ENCODE results near the gene KDM4C.
A peak's percentile ranks its signal among the peaks of the same experiment; 100 is the strongest.
"Not testable (repeated sequence)": the region's sequence is repeated elsewhere in the genome, so short reads cannot be mapped to it uniquely, and the experiment has no call there.

Gene KDM4C

GRCh38 chr9:7178729-7179128, 421.0 kb downstream of the KDM4C start:
- no peak for DNase-seq

GRCh38 chr9:7180247-7180646, 422.5 kb downstream of the KDM4C start:
- no peak for DNase-seq

- DNase-seq = not testable (repeated sequence)
Measured at GRCh38 chr9:7183139-7183538, 425.4 kb downstream of the KDM4C start.

GRCh38 chr9:7185612-7186011, 427.8 kb downstream of the KDM4C start:
- no peak for DNase-seq

GRCh38 chr9:7186175-7186574, 428.4 kb downstream of the KDM4C start:
- no peak for DNase-seq

- no peak for DNase-seq
Measured at GRCh38 chr9:7192266-7192665, 434.5 kb downstream of the KDM4C start.

- no peak for DNase-seq
Measured at GRCh38 chr9:7195526-7195925, 437.8 kb downstream of the KDM4C start.

- DNase-seq = no peak
Measured at GRCh38 chr9:7196467-7196866, 438.7 kb downstream of the KDM4C start.

GRCh38 chr9:7201196-7201595, 443.4 kb downstream of the KDM4C start:
- DNase-seq = peak; percentile 58

GRCh38 chr9:7205806-7206205, 448.0 kb downstream of the KDM4C start:
- no peak for DNase-seq

GRCh38 chr9:7206221-7206758, 448.5 kb downstream of the KDM4C start:
- no peak for DNase-seq

- no peak for DNase-seq
Measured at GRCh38 chr9:7209016-7209715, 451.4 kb downstream of the KDM4C start.

- peak; percentile 42 for DNase-seq
Measured at GRCh38 chr9:7209990-7210389, 452.2 kb downstream of the KDM4C start.

- DNase-seq = no peak
Measured at GRCh38 chr9:7210854-7211637, 453.3 kb downstream of the KDM4C start.

- no peak for DNase-seq
Measured at GRCh38 chr9:7211657-7212056, 453.9 kb downstream of the KDM4C start.

- no peak for DNase-seq
Measured at GRCh38 chr9:7212101-7212500, 454.3 kb downstream of the KDM4C start.

- no peak for DNase-seq
Measured at GRCh38 chr9:7216004-7216841, 458.4 kb downstream of the KDM4C start.

GRCh38 chr9:7223981-7224380, 466.2 kb downstream of the KDM4C start:
- no peak for DNase-seq

Measured in NCI-H2171 treated with DMSO at 0.1 percent for 48 hours (cell line).